Measurements from ENCODE around the gene TCHP.
"Not testable (repeated sequence)": the region's sequence is repeated elsewhere in the genome, so short reads cannot be mapped to it uniquely, and the experiment has no call there.

The TCHP gene, protein sequence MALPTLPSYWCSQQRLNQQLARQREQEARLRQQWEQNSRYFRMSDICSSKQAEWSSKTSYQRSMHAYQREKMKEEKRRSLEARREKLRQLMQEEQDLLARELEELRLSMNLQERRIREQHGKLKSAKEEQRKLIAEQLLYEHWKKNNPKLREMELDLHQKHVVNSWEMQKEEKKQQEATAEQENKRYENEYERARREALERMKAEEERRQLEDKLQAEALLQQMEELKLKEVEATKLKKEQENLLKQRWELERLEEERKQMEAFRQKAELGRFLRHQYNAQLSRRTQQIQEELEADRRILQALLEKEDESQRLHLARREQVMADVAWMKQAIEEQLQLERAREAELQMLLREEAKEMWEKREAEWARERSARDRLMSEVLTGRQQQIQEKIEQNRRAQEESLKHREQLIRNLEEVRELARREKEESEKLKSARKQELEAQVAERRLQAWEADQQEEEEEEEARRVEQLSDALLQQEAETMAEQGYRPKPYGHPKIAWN

DNA sequence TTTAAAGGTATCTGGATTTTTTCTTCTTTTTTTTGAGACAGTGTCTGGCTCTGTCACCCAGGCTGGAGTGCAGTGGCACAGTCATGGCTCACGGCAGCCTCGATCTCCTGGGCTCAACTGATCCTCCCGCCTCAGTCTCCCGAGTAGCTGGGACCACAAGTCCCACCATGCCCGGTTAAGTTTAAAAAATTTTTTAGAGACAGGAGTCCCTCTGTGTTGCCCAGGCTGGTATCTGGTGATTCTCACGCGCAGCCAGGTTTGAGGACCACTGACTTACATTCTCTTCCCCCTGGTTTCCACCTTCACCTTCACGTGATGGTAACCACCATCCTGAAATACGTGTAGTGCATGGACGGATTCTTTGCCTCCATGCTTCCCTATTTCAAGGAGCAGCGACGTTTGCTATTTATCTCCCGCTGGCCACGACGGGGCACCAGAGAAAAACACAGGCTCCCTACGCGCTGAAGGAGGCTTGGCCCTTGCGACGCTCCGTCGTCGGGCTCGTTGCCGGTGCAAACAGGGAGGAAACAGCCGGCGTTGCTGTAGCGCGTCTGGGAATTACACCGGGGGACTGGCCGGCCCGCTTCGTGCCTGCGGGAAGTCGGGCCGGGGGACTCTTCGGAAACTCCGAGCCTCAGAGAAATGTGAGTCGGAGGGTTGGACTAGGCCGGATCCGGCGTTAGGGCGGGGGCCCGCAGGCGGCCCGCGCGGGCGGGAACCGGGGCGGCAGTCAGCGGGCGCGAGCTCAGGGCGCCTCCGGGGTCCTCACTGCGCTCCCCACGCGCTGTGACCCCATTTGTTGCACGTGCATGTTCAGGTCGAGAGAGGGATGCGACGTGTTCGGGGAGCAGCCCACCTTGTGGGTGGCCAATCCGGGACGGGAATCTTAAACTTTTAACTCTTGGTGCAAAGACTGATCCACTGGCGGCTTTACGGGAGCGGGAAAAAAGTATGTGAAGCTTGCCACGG is at the start of gene TCHP:
TSS of gene TCHP (plus strand) at position 492 of the 969 bp plus-strand sequence. CDS start 2,753 bp downstream, outside the sequence.
- peak; percentile 77 to 83 for DNase-seq

GRCh38 chr12:109850518-109850917 is 49.6 kb upstream of the TCHP start:
- not testable (repeated sequence) for DNase-seq

DNA sequence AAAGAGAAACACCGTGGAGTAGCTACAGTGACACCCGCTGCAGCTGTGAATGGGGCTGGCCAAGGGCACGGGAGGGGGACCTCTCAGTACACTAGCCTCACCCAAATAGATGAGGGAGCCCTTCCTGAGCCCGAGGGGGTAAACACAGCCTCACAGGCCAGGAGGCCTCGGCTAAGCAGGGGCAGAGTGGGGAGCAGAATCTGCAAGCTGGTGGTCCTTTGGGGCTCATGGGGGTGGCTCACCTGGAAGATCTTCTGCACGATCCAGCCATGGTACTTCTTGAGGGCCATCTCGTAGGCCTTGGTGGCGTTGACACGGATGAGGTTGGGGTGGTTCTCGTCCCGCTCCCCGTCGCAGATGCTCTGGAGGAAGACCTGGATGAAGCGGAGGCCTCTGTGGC is 44.7 kb upstream of the TCHP start:
- DNase-seq: no peak

DNA sequence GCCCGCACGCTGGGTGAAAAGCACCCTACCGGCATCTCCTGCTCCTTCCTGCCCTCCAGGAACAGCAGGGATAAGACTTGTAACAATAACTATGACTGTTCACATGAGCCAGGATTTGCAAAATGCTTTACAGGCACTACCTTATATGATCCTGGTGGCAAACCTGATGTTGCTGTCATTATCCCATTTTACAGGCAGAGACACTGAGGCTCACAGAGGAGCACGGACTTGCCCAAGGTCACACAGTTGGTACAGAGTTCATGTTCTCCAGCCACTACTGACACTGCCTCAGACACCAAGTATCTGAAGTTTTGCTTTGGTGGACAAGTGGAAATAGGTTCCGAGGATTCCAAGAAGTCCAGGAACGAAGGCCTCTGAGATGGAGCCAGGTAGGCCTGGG is 42.4 kb upstream of the TCHP start:
- no peak for DNase-seq

DNA sequence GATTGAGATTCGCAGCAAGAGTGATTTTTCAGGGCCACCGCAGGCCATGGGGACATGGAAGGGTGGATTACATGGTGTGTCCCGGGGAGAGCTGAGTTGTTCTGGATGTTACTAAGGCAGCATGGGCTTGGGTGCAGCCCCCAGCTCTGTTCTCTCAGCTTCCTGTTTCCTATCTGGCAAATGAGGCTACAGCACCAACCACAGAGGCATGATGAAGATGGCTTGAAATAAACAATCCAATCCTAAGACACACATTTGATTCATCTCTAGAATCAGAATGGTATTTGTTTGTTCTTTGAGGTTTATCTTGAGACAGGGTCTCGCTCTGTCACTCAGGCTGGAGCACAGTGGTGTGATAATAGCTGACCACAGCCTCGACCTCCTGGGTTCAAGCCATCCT is 41.3 kb upstream of the TCHP start:
- DNase-seq: no peak

- DNase-seq: no peak
Observed at GRCh38 chr12:109860977-109861376, 39.1 kb upstream of the TCHP start.

- DNase-seq: no peak
Observed at GRCh38 chr12:109861689-109862314, 38.3 kb upstream of the TCHP start.

DNA sequence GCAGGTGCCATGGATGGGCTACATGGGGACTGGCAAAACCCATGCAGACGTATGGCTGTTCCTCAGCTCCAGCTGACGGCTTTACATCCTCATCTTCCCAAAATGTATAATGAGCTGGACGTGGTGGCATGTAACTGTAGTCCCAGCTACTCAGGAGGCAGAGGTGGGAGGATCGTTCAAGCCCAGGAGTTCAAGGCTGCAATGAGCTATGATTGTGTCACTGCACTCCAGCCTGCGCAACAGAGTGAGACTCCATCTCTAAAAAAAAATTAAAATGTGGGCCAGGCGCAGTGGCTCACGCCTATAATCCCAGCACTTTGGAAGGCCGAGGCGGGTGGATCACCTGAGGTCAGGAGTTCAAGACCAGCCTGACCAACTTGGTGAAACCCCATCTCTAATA is 37.6 kb upstream of the TCHP start:
- DNase-seq: not testable (repeated sequence)

DNA sequence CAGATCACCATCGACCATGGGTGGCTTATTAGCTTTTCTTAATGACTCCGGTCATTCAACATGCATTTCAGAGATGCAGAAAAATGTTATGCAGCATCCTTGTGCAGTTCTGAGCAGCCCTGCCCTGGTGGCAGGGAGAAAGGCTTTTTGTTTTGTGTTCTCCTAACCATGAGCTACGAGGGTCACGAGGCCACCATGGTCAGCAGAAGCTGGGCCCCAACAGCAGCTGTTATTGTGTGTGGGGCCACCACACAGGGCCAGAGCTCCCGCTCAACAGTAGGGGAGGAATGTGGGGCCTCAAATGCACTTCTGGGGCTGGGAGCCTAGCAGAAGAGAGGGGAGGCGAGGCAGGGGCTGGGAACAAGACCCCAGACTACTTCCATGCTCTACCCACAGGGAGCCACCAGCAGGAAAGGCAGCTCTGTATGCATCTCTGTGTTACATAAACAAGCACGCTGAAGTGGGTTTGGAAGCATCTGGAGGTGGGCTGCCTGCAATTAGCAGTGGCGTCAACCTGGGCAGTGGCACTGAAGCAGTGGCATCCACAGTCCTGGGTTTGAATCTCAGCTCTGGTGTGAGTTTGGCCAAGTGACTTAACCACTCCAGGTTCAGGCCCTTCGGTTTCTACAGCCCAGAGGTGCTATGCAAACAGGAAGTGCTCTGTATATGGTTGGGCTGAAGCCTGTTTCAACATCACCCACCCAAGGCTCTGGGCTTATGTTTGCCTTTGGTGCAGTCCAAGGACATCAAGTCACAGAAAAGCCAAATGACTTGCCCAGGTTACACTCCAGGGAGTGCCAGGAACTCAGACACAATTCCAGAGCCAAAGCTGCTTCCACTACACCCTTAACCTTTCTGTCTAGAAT is 36.0 kb upstream of the TCHP start:
- peak; percentile 34 to 39 for DNase-seq

DNA sequence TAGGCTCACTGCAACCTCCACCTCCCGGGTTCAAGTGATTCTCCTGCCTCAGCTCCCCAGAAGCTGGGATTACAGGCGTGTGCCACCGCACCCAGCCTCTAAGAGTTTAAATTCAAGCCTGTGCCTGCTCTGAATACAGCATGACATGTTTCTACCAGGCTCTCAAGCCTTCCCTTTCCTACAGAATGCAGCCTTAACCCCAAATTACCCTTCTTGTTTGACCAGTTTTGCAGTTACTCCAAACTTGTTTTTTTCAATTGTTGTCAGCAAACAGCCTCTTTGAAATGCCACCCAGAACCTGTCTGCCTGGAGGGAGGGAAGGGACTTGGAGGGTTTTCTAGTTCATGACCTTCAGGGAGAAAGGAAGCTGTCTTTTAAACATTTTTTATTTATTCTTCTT is 35.2 kb upstream of the TCHP start:
- DNase-seq: no peak

DNA sequence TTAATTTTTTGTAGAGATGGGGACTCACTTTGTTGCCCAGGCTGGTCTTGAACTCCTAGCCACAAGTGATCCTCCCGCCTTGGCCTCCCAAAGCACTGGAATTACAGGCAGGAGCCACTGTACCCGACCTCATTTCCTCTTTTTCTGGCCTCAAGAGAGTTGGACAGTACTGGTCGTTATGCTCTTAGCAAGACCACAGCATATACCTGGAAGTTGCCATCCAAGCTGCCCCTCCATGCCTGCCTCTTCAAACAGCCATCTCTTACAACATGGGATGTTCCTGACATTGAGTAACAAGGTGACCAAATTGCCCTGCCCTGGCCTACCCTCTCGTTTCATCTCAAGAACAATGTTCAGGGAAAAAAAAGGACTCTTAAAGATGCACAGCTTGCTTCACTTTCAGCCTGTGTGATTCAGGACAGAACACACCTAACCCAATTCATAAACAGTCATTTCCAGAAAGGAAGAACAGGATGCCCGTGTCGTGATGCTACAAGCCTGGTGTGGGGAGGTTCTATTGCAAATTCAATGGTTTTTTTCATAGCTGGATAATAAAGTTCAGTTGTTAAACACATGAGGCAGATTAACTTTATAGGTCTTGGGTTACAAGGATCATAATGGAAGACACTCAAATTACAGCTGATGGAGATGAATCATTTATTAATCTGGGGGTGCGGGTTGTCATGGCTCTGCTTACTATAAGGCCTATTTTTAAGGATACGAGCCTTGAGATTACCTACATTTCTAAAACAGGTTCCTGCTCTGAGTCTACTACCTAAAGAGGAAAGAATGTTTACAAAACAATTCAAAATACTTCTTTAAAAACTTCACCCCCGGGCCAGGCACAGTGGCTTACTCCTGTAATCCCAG is 31.7 kb upstream of the TCHP start:
- no peak for DNase-seq

DNA sequence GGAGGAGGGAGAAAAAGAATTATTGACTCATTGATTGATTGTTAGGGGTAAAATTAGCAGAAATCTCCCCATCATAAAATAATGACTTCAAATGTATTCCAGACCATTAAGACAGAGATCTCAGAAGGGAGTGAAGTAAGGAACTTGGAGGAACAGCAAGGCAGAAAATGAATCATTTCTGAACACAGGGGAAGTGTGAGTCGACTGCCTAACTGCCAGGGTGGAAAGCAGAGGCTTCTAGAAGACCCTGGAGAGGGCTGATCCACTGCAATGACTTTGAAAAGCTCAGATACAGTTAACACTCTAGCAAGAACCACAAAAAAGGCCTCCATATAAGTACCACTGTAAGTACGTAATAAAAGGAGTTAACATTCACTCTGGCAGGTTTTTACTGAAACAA is 29.4 kb upstream of the TCHP start:
- DNase-seq: no peak

DNA sequence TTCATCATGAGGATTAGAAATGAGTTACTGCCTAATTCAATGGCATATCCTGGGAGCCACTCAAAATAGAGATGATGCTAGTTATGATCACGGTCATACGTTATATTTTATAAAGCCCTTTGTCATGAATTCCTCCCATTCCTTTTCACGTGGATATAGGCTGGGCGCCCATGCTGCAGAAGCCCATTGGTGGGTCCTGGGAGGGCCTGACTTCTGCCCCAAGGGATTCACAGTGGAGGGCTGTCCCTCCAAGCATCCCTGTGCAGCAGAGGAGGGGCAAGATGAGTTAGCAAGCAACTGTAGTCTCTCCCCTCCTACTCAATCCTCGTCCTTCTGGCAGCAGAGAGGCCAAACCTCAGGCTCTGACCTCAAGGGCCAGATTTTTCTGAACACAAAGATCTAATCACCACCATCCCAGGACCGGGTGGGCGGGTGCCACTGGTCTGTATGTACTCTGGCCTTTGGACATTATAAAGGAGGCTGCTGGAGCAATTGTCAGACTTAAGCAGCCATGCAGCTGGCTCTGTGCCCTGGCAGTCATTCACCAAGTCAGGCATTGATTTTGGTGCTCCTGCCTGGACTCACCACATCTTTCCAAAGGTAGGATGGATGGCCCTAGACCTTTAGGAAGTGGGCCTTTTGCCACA is 28.3 kb upstream of the TCHP start:
- DNase-seq: no peak

- DNase-seq: no peak
Observed at GRCh38 chr12:109873653-109874052, 26.4 kb upstream of the TCHP start.

- DNase-seq: no peak
Observed at GRCh38 chr12:109875572-109876131, 24.4 kb upstream of the TCHP start.

GRCh38 chr12:109876406-109876805 is 23.7 kb upstream of the TCHP start:
- DNase-seq: no peak

GRCh38 chr12:109877504-109878246 is 22.4 kb upstream of the TCHP start:
- no peak for DNase-seq

- DNase-seq: no peak
Observed at GRCh38 chr12:109878247-109878625, 21.8 kb upstream of the TCHP start.

DNA sequence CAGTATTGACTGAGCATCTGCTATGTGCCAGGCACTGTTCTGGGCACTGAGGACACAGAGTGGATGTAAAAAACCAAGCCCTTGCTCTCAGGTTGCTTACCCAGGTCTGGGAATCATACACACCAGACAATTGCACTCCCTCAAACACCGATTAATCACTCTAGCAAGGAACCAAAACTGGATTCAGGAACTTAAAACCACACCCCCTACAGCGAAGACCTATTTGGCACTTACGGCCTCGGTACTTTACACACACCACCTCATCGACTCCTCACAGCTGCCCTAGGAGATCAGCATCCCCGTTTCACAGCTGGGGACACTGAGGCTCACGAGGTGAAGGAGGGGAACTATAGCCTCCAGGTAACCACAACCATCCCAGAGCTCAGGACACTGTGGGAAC is 21.3 kb upstream of the TCHP start:
- DNase-seq: no peak
